ENCODE results near the gene DGKI.

DNA sequence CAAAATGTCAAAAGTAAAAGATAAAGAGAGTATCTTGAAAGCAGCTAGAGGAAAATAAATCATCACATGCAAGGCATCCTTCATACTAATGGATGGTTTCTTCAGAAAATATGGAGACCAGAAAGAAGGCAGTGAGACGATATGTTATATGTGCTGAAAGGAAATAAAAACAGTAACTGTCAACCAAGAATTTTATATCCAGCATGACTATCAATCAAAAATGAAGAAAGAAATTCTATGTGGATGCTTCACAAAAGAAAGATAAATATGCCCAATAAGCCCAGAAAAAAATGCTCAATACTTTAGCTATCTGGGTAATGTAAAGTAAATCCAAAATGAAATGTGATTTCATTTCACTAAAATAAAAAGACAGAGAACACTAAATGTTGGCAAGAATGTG is 142.1 kb downstream of the DGKI start:
- TF ChIP-seq GATA3 (IDR thresholded peaks at IDR 0.05; ENCODE audit: low read depth, low read length), result no peak
- TF ChIP-seq GATA2 (IDR thresholded peaks at IDR 0.05; ENCODE audit: low read depth, low read length), result no peak

Measured in SH-SY5Y (cell line).